A673 (cell line): ENCODE data around the gene MSI2. TPM values are rescaled to one million over a fixed set of nuclear protein-coding genes. Genes with fewer than 3 reads are reported as not detected.

Experiments
- BruUV-seq: library from RNA; stranded (reverse); fragments of 400-500 nt; replicated peaks from 2 replicates; lab custom pipeline; 2021; lab: Mats Ljungman, UMichigan
- CTCF ChIA-PET: fragments of 300-600 bp; sonication (Branson Sonifier 250); formaldehyde crosslinking; loops from one replicate; lab custom pipeline; 2022; ENCODE audit warnings: antibody characterized with exemption; lab: Charles Lee
- POLR2A ChIA-PET: fragments of 300-600 bp; sonication (Branson Sonifier 250); formaldehyde crosslinking; loops from one replicate; lab custom pipeline; 2022; ENCODE audit warnings: antibody characterized with exemption; ENCODE audit not compliant: low non-redundant PET; lab: Charles Lee
- DNase-seq: peaks from one replicate; pipeline ENCODE4 v3.0.0-alpha.2; 2015; ENCODE audit warnings: low spot score
- H3K27ac ChIP-seq: fragments of 200-600 bp; sonication (generic); 2 replicates; pipeline ENCODE4 v1.5.1; 2016; ENCODE audit warnings: mixed run types, low read depth, mild to moderate bottlenecking, mixed read lengths, antibody characterized with exemption, low read length; ENCODE audit not compliant: poor library complexity, severe bottlenecking
- H3K27me3 ChIP-seq: fragments of 200-600 bp; sonication (generic); replicated peaks from 2 replicates; pipeline ENCODE4 v1.6.1; 2017; ENCODE audit warnings: mixed run types, low read depth, mild to moderate bottlenecking, mixed read lengths, antibody characterized with exemption, low read length; ENCODE audit not compliant: insufficient read depth, poor library complexity
- H3K36me3 ChIP-seq: fragments of 200-600 bp; sonication (generic); 2 replicates; pipeline ENCODE4 v1.6.1; 2016; ENCODE audit warnings: mixed run types, mild to moderate bottlenecking, mixed read lengths, antibody characterized with exemption, low read length; ENCODE audit not compliant: insufficient read depth, poor library complexity, severe bottlenecking
- H3K4me1 ChIP-seq: fragments of 200-600 bp; sonication (generic); 2 replicates; pipeline ENCODE4 v1.6.1; 2017; ENCODE audit warnings: mixed run types, mild to moderate bottlenecking, mixed read lengths, antibody characterized with exemption, low read length; ENCODE audit not compliant: insufficient read depth, poor library complexity, severe bottlenecking
- H3K4me3 ChIP-seq: fragments of 200-600 bp; sonication (generic); 2 replicates; pipeline ENCODE4 v1.5.1; 2016; ENCODE audit warnings: low read depth, mixed run types, mild to moderate bottlenecking, mixed read lengths, low read length; ENCODE audit not compliant: poor library complexity, severe bottlenecking
- H3K9me3 ChIP-seq: fragments of 200-600 bp; sonication (generic); 2 replicates; pipeline ENCODE4 v1.6.1; 2016; ENCODE audit warnings: mixed run types, low read depth, mild to moderate bottlenecking, mixed read lengths, antibody characterized with exemption, low read length; ENCODE audit not compliant: poor library complexity, severe bottlenecking
- CTCF ChIP-seq: fragments of 300-800, 200-600 bp; sonication (generic); conservative IDR thresholded peaks from 2 replicates; pipeline ENCODE4 v1.5.1; 2017; ENCODE audit warnings: low read depth, mild to moderate bottlenecking, antibody characterized with exemption, low read length, moderate library complexity, mixed read lengths
- EZH2 ChIP-seq: fragments of 200-600 bp; sonication (generic); IDR thresholded peaks from 2 replicates; pipeline ENCODE4 v1.6.1; 2017; ENCODE audit warnings: borderline replicate concordance, low read depth, mild to moderate bottlenecking, mixed read lengths, antibody characterized with exemption, low read length; ENCODE audit not compliant: poor library complexity, severe bottlenecking
- intact Hi-C: fragments of 100-400 bp; cut with micrococcal nuclease; formaldehyde crosslinking; loops from one replicate; pipeline ENCODE4 v1.10.0; 2022; ENCODE audit not compliant: unreplicated experiment
- total RNA-seq: library from RNA; stranded (reverse); gene quantifications from 2 replicates; pipeline ENCODE4 v1.2.3, GENCODE V29; 2021

MSI2 gene
- total RNA-seq, 1 experiment from 2014 or later = 108 TPM

- ChIA-PET CTCF (no interaction called here), POLR2A (interaction anchor here (0.6 kb wide), 1 partner anchor 1034 kb away, joined by 11 read pairs; no protein-coding TSS in a partner anchor)
- Histone ChIP-seq H3K27me3 (no peaks in the 10 kb centered on the region), H3K36me3 (no peaks in the 10 kb centered on the region), H3K27ac (no peak overlapping the region), H3K9me3 (no peaks in the 10 kb centered on the region), H3K4me1 (no peaks in the 10 kb centered on the region), H3K4me3 (no peak overlapping the region)
- no peak for DNase-seq
- no TSS peak for BruUV-seq
- intact Hi-C loops = no loop called here
- TF ChIP-seq EZH2 (no peak), CTCF (no peak)
Measured at GRCh38 chr17:57626520-57627210, 370.3 kb downstream of the MSI2 start.

- no peaks in the 10 kb centered on the region for H3K36me3 ChIP-seq
- ChIA-PET POLR2A (no interaction called here), CTCF (no interaction called here)
- intact Hi-C loops = no loop called here
- DNase-seq = no peak
- no TSS peak for BruUV-seq
- H3K27ac ChIP-seq = no peak overlapping the region
- H3K4me1 ChIP-seq = no peaks in the 10 kb centered on the region
- TF ChIP-seq EZH2 = no peak
- TF ChIP-seq CTCF = no peak
- no peaks in the 10 kb centered on the region for H3K9me3 ChIP-seq
- no peak overlapping the region for H3K4me3 ChIP-seq
- no peaks in the 10 kb centered on the region for H3K27me3 ChIP-seq
Measured at GRCh38 chr17:57627591-57627990, 371.3 kb downstream of the MSI2 start.

DNA sequence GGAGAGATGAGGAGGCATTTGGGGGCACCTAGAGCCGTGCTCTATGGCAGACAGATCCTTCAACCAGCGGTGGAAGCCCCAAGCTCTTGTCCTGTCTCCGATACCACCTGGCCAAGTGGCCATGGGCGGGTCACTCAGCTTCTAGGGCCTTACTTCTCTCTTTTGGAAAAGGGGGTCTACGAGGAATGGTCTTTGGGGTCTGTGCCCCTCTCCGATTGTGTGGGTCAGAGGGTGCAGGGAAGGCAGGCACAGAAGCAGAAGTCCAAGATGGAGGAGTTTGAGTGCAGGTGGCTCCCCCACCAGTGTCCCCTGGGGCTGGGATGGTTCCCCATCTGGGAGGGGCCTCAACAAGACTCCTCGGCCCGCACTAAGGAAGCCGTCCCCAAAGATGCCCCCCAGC is 372.1 kb downstream of the MSI2 start:
- CTCF ChIA-PET = no interaction called here
- intact Hi-C loops = no loop called here
- no peak overlapping the region for H3K4me3 ChIP-seq
- no peaks in the 10 kb centered on the region for H3K36me3 ChIP-seq
- BruUV-seq = no TSS peak
- DNase-seq = no peak
- H3K27me3 ChIP-seq = no peaks in the 10 kb centered on the region
- TF ChIP-seq CTCF = no peak
- TF ChIP-seq EZH2 = no peak
- H3K27ac ChIP-seq = no peak overlapping the region
- no peaks in the 10 kb centered on the region for H3K9me3 ChIP-seq
- H3K4me1 ChIP-seq = no peaks in the 10 kb centered on the region
- POLR2A ChIA-PET = no interaction called here
